ENCODE results near the gene RBP4.
A peak's percentile ranks its signal among the peaks of the same experiment; 100 is the strongest.

The RBP4 gene

DNA sequence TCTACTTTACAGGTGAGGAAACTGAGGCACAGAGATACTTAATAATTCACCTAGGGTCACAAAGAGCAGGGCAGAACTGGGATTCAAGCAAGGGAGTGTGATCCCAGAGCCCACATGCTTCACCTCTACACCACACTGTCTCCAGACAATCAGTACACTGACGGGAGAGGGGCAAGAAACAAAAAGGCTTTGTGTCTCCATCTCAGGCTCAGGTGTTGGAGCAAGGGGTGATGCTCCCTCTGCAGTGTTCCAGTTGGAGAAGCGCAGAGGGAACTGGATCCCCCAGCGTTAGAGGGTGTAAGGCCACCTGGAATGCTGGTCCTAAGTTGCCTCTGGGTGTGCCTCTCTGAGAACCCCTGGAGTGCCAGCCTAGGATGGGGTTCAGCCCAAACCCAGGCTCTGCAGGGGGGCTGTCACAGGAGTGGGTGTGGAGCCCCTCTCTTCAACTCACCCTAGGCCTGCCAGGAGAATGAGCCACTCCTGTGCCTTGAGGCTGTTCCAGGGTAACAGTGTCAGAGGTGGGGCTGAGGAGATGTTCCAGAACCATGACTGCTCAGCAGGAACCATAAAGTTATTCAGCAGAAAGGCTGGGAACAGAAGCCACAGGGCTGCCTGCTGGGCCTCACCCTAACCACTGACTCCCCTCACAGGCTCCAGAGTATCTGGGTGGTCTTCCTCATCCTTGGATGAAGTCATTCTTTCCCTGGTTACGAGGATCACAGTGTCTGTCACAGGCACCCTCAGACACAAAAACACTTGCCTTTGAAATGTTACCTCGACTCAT is 5.5 kb downstream of the RBP4 start:
- no peak for DNase-seq

DNA sequence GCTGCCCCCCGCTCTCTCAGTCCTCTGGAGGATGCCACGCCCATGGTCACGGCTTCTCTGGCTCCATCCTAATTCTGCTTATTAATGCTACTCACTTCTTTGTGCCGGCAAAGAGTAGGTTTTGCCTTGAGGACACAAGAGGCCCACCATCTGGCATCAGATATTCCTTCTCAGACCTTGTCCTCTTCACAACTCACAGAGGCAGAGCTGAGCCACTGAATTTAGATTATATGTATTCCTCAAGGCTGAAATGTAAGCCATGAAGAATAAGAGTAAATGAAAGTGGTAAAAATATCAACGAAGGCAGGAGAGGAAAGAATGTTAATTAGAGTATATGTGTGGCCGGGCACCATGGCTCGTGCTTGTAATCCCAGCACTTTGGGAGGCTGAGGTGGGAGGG is 6.5 kb downstream of the RBP4 start:
- DNase-seq: no peak

DNA sequence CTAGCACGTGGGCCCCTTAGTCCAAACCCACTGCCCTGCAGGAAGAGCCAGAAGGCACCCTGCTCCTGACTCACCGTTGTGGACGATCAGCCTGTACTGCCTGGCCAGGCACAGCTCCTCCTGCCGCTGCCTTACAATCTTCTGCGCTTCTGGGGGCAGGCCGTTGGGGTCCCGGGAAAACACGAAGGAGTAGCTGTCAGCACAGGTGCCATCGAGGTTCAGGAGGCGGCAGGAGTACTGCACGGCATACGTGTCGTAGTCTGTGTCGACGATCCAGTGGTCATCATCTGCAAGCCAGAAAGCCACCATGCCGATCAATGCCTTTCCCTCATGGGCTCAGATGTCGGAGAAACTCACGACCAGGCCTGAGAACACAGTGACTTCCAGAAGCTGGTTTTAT is 7.3 kb downstream of the RBP4 start:
- no peak for DNase-seq

DNA sequence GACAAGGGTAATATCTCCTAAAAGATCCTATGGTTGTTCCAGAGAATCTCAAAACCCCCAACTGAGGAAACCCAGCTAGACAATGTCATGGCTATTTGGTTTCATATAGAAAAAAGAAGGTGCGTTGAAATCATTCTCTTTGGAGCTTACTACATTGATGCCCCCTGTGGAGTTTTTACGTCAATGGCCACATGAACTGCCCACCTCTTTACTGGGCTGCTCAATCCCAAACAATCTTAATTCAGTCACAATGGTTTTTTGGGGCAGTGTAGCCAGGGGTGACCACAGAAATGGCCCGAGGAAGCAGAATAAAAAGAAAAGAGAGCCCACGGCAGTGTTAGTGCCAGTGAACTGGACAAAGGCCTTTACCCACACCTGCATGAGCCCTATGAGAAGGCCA is 7.8 kb downstream of the RBP4 start:
- no peak for DNase-seq

DNA sequence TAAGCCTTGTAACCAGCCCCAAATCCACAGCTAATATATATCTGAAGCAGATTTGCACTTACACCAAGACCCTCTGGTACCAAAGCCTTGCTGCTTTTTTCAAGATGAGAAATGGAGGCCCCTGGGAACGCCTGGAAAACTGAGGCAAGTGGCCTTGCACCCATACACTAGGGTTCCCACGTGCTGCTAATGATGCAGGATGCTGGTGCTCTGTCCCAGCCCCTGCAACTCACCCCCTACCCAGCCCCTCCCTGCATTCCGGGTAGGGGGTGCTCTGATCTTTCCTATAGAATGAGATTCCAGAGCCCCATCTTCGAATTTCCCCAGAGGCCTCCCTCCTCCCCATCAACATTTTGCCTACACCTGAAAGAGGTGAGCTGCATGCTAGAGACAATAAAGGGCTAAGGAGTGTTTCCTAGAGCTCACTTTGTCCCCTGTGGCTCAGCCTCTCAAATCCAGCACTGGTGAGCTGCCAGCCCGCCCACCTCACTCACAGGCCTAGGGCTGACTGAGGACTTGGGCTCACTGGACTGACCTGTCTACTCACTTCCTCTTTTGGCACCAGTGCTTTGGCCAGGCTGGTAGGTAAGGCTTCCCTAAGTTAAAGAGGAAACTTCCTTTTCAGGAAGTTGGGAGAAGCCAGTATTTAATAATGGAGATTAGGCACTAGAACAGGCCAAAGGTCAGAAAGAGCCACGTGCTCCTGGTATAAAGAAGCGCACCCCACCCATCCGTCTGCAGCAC is 9.8 kb downstream of the RBP4 start:
- DNase-seq: no peak

DNA sequence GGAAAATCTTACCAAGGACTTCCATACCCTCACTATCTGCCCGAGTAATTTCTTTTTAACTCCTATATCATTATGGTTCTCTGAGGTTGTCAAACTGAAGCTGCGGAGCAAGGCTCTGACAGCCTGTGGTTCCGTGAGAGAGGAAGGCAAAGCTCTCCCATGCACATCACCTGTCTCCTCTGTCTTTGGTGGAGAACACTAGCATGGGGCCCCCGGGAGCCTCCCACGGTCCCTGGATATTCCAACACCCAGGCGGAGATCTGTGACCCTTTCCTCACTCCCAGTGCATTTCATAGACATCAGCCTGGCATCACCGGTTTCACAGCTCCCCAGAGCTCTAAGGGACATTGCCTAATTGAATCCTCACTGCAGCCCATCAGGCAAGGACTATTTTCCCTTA is 10.4 kb downstream of the RBP4 start:
- DNase-seq: no peak

DNA sequence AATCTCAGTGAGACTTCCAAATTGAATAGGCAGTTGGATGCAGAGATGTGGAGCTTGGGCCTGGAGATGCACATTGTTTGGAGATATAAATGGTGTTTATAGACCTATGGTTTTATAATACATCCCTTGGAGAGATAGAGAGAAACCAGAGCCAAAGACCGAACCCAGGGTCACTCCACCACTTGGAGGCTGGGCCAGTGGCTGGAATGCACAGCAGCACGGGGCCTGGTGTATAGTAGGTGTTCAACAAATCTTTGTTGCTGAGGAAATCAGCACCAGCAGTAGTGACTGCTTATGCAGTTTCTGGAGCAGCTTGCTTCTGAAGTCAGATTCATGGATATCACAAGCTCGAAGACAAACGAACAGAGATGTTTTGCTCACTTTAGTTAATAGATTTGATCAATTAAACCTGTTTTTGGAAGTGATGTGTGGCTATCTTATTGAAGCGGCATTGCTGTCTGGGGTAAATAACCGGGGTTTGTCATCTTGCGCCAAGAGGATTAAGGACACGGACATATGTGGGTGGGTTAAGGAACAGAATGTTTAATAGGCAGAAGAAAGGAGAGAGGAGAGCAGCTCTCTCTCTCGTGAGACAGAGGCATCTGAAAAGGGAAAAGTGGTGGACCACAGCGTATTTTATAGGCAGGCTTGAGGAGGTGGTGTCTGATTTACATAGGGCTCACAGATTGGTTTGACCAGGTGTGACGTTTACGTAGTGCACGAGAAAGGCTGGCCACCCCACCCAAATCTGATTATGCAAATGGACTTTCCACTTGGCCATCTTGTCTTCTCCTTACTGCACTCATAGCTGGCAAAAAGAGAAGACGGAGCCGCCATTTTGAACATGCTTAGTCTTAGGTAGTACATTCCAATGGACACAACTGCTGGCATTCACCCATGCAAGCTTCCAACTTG is 11.1 kb downstream of the RBP4 start:
- no peak for DNase-seq

DNA sequence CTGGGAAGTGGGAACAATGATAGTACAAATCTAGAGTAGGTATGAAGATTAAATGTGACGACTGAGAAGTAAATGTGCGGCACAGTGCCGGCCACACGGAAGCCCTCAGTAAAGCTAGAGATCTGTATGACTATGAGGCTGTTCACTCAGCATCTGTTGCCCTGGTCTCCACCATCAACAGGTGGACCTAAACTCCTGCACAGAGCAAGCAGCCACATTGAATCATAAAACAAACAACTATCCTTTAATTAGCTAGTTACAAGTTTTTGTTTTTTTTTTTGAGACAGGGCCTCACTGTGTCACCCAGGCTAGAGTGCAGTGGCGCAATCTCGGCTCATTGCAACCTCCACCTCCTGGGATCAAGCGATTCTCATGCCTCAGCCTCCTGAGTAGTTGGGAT is 16.6 kb downstream of the RBP4 start:
- DNase-seq: no peak

DNA sequence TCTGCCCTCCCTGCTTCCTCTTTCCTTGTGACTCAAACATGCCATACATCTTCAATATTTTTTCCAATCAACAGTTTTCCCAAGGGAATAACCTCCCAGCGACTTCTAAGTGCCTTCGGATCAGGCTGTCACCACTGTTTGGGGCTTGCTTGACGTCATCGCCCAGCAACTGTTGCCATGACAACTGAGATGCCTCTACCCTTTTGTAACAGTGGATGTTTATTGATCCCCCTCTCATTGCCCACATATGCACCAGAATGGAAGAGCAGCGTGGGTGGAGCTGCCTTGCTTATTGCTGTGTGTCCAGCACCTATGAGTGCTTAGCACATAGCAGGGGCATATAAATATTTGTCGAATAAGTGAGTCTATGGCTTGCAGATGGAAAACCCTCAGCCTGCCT is 20.2 kb downstream of the RBP4 start:
- DNase-seq: no peak

DNA sequence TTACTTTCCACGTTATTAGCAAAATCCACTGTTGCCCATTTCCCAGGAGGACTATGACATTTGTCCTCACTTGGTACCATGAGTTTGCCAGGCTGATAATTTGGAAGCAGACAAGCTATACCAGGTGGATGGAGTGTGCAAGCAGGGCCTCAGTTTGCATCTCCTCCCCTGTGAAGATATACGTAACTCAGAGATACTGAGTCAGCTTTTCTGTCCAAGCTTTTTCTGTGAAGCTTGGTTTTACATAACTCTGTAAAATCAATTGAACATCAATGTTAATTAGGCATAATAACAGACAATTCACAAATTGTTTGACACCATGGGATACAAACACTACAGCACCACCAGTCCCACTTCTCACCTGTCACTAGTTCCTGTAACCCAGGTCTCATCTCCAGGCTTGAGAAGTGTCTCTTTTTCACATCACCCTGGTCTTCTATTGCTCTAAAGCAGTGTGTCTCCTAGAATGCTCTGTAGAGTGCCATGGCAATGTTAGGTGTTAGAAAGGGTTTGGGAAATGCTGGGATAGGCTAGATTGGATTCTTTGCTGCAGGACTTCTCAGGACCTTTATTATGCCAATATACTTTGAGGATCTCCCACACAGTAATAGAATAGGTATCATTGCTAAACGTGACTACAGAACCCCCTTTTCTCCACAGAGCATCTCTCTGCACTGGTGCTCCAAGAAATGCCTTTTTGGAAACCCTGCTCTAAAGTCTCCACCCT is 20.9 kb downstream of the RBP4 start:
- DNase-seq: no peak

DNA sequence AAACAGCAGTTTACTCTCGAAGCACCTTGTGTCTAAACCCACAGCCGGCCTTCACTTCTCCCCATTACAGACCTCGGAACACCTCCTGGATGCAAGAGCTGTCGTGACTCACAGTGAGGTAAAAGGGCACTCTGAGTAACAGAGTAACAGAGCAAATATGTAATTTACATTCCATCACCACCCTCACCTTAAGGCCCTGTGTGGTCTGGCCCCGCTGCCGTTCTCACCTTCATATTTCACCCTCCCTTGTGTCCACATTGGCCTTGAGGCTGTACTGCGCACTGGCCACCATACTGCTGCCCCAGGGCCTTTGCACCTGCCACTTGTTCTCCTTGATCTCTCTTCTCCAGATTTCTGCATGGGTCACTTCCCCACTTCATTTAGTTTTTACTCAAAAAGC is 21.9 kb downstream of the RBP4 start:
- no peak for DNase-seq

DNA sequence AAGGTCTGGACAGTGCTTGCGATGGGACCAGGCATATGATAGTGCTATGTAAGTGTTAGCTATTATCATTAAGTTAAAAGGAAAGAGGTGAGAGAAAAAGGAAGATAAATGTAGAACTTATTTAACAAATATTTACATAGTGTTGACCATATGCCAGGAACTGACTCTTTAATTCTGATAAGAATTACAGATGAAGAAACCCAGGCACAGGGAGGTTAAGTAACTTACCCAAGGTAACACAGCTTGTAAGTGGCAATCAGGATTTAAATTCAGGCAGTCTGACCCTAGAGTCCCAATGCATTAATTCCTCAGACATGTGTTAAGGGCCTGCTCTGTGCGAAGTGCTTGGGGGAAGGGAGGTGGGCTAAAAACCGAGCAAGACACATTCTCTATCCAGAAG is 23.5 kb downstream of the RBP4 start:
- DNase-seq: no peak

DNA sequence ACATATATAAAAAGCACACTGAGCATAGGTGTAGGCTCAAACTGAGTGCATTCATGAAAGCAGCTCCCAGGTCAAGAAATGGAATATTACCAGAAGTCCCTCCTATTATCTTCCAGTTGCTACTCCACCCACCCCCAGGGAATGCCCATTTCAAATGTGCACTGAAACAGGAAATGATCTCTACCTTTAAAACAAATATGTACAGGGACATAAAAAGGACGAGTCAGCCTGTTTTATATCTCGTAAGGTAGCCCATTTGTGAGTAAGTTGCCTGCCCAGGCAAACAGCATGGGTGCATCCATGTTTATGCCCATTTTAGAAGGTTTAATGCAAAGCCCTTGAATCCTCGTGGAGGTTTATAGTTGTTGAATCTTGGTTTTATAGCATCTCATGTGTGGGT is 24.1 kb downstream of the RBP4 start:
- no peak for DNase-seq

DNA sequence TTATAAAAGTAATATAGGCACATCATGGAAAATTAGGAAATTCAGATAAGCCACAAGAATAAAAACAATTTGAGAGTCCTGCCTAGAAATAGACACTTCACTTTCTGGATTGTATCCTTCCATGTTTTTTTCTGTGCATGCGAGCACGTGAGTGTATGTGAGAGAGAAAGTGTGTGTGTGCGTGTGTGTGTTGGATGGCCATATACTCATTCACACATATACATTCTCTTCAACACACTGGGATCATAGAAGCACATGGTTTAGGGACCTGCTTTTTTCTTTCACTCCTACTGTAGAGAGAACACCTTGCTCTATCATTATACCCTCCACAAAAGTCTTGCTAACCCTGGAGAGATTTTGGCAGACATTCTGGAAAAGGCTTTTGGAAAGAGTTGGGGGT is 27.1 kb downstream of the RBP4 start:
- DNase-seq: no peak

DNA sequence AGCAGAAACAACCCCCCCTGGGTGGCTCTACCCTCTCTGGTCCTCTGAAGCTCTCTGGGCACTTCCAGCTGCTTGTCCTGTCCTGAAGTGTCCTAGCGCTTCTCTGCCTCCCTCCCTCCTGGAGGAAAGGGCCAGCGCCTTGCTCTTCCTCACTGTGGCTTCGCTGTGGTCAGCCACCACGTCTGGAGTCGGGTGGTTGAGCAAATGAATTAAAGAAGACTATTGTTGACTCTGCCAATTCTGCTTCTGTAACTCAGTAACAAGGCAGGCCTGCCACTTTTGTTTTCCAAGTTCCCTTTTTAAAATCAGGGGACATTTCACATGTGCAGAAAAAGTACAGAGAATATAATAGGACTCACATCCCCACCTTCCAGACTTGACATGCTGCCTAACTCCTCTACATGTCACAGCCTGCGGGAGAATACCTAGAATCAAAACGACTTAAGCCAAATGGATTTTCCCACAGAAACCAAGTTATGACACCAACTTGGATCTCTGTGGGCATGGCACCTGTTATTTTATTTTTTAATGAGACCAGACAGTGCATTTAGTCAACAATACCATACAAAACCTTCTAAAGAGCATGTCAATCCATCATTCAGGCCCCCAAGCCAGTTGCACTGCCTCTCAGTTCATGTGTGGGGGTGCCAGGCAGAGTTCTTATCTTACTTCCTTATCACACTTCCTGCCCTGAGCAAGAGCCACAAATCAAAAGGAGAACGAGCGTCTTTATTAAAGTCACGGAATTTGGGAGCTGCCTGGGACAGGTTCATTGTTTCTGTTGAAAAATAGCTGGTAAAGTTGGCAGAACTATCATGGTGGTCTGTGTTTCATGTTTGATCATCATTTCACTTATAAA is 27.8 kb downstream of the RBP4 start:
- no peak for DNase-seq

DNA sequence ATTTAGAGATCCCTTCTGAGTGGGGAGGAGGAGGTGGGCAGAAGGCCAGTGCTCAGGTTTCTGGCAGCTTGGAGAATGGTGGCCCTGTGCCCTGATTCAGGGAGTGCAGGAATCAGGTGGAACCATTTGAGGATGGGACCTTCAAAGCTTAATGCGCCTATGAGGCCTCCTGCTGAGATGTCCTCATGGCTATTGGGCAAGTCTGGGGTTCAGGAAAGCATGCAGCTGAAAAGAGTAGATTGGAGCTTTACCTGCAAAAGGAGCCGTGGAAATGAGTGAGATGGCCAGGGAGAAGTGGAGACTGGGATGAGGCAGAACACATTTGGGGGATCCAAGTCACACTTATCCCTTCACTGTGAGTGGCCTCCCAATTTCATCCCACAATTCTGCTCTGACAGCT is 28.4 kb downstream of the RBP4 start:
- DNase-seq: no peak

DNA sequence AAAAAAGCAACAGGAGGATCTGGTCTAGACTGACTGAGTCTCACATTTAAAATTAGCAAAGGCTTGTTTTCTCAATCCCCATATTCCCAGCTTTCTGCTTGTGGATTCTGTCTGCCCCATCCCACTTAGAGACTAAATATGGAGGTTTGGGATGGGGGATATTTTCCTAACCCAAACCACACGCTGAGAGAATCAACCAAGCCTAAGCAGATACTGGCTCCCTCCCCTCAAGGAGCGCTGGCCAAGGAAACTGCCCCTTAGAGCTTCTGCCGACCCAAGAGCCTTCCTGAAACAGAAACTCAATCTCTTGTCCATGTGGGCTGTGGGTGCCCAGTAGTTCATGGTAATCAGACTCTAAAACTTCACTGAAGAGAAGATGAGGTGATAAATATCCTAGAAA is 30.7 kb downstream of the RBP4 start:
- DNase-seq: no peak

DNA sequence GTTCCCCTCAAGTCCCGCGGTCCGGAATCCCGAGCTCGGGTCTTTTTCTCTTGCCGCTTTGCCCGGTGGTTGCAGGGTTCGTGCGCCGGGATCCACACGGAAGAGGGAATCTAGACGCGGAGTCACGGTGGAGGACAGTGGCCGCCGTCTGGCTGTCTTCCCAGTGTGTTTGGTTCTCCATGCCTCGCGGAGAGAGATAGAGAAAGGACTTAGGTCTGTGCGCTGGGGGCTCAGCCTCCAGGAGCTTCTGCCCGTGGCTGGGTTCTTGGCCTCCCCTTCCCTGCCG is 33.0 kb downstream of the RBP4 start:
- no peak for DNase-seq

DNA sequence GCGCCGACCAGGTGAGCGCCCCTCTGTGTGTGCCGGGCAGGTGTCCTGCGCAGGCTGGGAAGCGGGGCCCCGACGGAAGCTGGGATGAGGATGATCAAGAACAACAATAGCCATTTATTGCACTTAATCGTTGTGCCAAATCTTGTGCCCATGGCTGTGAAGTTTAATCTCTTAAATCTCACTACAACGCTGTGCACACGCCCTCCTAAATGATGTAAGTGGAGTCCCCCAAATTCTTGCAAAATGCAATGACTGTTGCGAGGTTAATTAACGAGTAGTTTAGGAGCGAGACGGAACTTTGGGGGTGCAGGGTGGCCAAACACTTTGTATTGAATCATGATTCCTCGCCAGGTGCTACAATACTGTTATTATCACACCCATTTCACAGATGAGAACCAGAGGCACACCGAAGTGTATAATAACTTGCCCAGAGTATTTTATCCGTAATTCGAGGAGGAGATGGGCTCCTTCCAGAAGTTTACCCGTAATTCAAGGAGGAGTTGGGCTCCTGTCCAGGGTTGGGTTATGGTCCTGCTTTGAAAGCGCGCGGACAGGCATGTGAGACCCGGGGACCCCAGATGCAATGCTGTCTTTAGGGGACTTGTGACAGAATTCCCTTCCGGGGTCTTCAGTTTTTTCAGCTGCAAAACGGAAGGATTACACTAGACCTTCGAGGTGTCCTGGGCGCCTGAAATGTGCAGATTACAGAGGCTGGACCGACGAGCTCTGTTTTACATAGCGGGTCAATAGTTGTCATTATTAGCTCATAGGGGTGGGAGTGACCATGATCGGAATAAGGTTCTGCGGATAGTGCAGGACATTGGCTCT is 33.5 kb downstream of the RBP4 start:
- no peak for DNase-seq

DNA sequence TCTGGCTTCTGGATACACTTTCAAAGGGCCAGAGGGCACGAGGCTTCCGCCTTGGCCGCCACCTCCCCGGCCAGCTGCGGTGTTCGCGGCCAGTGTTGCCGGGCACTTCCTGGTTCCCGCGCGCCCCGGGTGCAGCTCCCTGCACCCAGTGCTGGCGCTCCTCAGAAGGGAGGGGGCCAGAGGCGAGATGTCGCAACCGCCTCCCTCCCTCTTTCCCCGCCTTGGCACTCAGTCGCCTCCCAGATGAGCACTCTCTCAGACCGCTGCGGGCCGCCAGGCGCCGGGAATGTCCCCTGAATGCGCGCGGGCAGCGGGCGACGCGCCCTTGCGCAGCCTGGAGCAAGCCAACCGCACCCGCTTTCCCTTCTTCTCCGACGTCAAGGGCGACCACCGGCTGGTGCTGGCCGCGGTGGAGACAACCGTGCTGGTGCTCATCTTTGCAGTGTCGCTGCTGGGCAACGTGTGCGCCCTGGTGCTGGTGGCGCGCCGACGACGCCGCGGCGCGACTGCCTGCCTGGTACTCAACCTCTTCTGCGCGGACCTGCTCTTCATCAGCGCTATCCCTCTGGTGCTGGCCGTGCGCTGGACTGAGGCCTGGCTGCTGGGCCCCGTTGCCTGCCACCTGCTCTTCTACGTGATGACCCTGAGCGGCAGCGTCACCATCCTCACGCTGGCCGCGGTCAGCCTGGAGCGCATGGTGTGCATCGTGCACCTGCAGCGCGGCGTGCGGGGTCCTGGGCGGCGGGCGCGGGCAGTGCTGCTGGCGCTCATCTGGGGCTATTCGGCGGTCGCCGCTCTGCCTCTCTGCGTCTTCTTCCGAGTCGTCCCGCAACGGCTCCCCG is 34.4 kb downstream of the RBP4 start, which contains the start of gene FFAR4:
Gene FFAR4 (plus strand): TSS at position 231 of the 842 bp plus-strand sequence. CDS start 56 bp downstream, at position 287.
- DNase-seq: peak in 1 of 2 experiments; percentile 14

Data from NCI-H1930 (cell line).